Activated naive CD8-positive, alpha-beta T cell treated with anti-CD3 and anti-CD28 coated beads for 36 hours (primary cell): Measurements from ENCODE around the gene EXOC4. TPM values are rescaled to one million over a fixed set of nuclear protein-coding genes. Genes with fewer than 3 reads are reported as not detected.

Experiments used
- DNase-seq: peaks from one replicate; pipeline ENCODE4 v3.0.0; 2021
- H3K27ac Mint-ChIP-seq: one replicate; pipeline ENCODE4 v1.8.0; 2022; ENCODE audit warnings: mild to moderate bottlenecking, moderate library complexity, mixed read lengths
- H3K27me3 Mint-ChIP-seq: one replicate; pipeline ENCODE4 v1.8.0; 2022; ENCODE audit warnings: mild to moderate bottlenecking, mixed read lengths
- H3K36me3 Mint-ChIP-seq: one replicate; pipeline ENCODE4 v1.8.0; 2021; ENCODE audit warnings: mild to moderate bottlenecking, mixed read lengths
- H3K4me1 Mint-ChIP-seq: one replicate; pipeline ENCODE4 v1.8.0; 2021; ENCODE audit warnings: mixed read lengths
- H3K4me3 Mint-ChIP-seq: one replicate; pipeline ENCODE4 v1.8.0; 2022; ENCODE audit warnings: mild to moderate bottlenecking, moderate library complexity, mixed read lengths
- H3K9me3 Mint-ChIP-seq: one replicate; pipeline ENCODE4 v1.8.0; 2022; ENCODE audit warnings: mixed read lengths
- total RNA-seq, 2 experiments: library from RNA; stranded (reverse); gene quantifications; one replicate each; pipeline ENCODE4 v1.2.3, GENCODE V29; 2021

Gene EXOC4
- total RNA-seq, 2 experiments from 2014 or later: 41.7 to 45.7 TPM

GRCh38 chr7:133539016-133539415 is 286.1 kb downstream of the EXOC4 start:
- no peak for DNase-seq
- H3K4me1 Mint-ChIP-seq: peaks cover 3% of the 10 kb centered on the region
- no peaks in the 10 kb centered on the region for H3K9me3 Mint-ChIP-seq
- H3K36me3 Mint-ChIP-seq: peaks cover 12% of the 10 kb centered on the region
- no peak overlapping the region for H3K27ac Mint-ChIP-seq
- H3K27me3 Mint-ChIP-seq: no peaks in the 10 kb centered on the region
- H3K4me3 Mint-ChIP-seq: no peak overlapping the region

GRCh38 chr7:133540096-133540860 is 287.4 kb downstream of the EXOC4 start:
- Mint-ChIP-seq H3K4me1 (peaks cover 3% of the 10 kb centered on the region), H3K9me3 (no peaks in the 10 kb centered on the region), H3K27ac (no peak overlapping the region), H3K4me3 (no peak overlapping the region), H3K27me3 (no peaks in the 10 kb centered on the region), H3K36me3 (peaks cover 12% of the 10 kb centered on the region)
- DNase-seq: no peak

- H3K4me1 Mint-ChIP-seq: no peaks in the 10 kb centered on the region
- no peak overlapping the region for H3K27ac Mint-ChIP-seq
- H3K27me3 Mint-ChIP-seq: no peaks in the 10 kb centered on the region
- DNase-seq: no peak
- no peak overlapping the region for H3K4me3 Mint-ChIP-seq
- H3K36me3 Mint-ChIP-seq: peaks cover 3% of the 10 kb centered on the region
- H3K9me3 Mint-ChIP-seq: no peaks in the 10 kb centered on the region
These were observed 289.4 kb downstream of the EXOC4 start for GRCh38 chr7:133542209-133542780.

- no peak overlapping the region for H3K27ac Mint-ChIP-seq
- H3K9me3 Mint-ChIP-seq: no peaks in the 10 kb centered on the region
- no peak overlapping the region for H3K4me3 Mint-ChIP-seq
- DNase-seq: no peak
- H3K4me1 Mint-ChIP-seq: no peaks in the 10 kb centered on the region
- H3K27me3 Mint-ChIP-seq: no peaks in the 10 kb centered on the region
- no peaks in the 10 kb centered on the region for H3K36me3 Mint-ChIP-seq
These were observed 290.8 kb downstream of the EXOC4 start for GRCh38 chr7:133543657-133544056.

GRCh38 chr7:133545618-133546017 is 292.7 kb downstream of the EXOC4 start:
- Mint-ChIP-seq H3K27me3 (no peaks in the 10 kb centered on the region), H3K9me3 (no peaks in the 10 kb centered on the region), H3K4me3 (no peak overlapping the region), H3K4me1 (no peaks in the 10 kb centered on the region), H3K27ac (no peak overlapping the region), H3K36me3 (peaks cover 2% of the 10 kb centered on the region)
- DNase-seq: no peak

GRCh38 chr7:133547981-133548380 is 295.1 kb downstream of the EXOC4 start:
- Mint-ChIP-seq H3K4me1 (no peaks in the 10 kb centered on the region), H3K9me3 (no peaks in the 10 kb centered on the region), H3K4me3 (no peak overlapping the region), H3K36me3 (peaks cover 2% of the 10 kb centered on the region), H3K27ac (no peak overlapping the region), H3K27me3 (no peaks in the 10 kb centered on the region)
- no peak for DNase-seq

- DNase-seq: no peak
- H3K27me3 Mint-ChIP-seq: no peaks in the 10 kb centered on the region
These were observed 296.8 kb downstream of the EXOC4 start for GRCh38 chr7:133549633-133550032.

GRCh38 chr7:133550145-133550544 is 297.3 kb downstream of the EXOC4 start:
- DNase-seq: no peak
- Mint-ChIP-seq H3K4me1 (no peaks in the 10 kb centered on the region), H3K36me3 (peaks cover 2% of the 10 kb centered on the region), H3K27ac (no peak overlapping the region), H3K27me3 (no peaks in the 10 kb centered on the region), H3K4me3 (no peak overlapping the region), H3K9me3 (no peaks in the 10 kb centered on the region)

More at GRCh38 chr7:133549633-133550032, 296.8 kb downstream of the EXOC4 start:
- Mint-ChIP-seq H3K9me3 (no peaks in the 10 kb centered on the region), H3K4me1 (no peaks in the 10 kb centered on the region), H3K36me3 (peaks cover 2% of the 10 kb centered on the region), H3K27ac (no peak overlapping the region), H3K4me3 (no peak overlapping the region)

GRCh38 chr7:133550811-133551210 is 297.9 kb downstream of the EXOC4 start:
- Mint-ChIP-seq H3K9me3 (no peaks in the 10 kb centered on the region), H3K4me3 (no peak overlapping the region), H3K36me3 (peaks cover 2% of the 10 kb centered on the region), H3K27ac (no peak overlapping the region), H3K4me1 (no peaks in the 10 kb centered on the region), H3K27me3 (no peaks in the 10 kb centered on the region)
- no peak for DNase-seq

- Mint-ChIP-seq H3K27ac (no peak overlapping the region), H3K27me3 (no peaks in the 10 kb centered on the region), H3K4me3 (no peak overlapping the region), H3K9me3 (no peaks in the 10 kb centered on the region), H3K36me3 (peaks cover 2% of the 10 kb centered on the region), H3K4me1 (no peaks in the 10 kb centered on the region)
- no peak for DNase-seq
These were observed 298.6 kb downstream of the EXOC4 start for GRCh38 chr7:133551466-133551865.

GRCh38 chr7:133552079-133552478 is 299.2 kb downstream of the EXOC4 start:
- no peaks in the 10 kb centered on the region for H3K4me1 Mint-ChIP-seq
- peaks cover 2% of the 10 kb centered on the region for H3K36me3 Mint-ChIP-seq
- H3K27me3 Mint-ChIP-seq: no peaks in the 10 kb centered on the region
- no peaks in the 10 kb centered on the region for H3K9me3 Mint-ChIP-seq
- no peak for DNase-seq
- H3K4me3 Mint-ChIP-seq: no peak overlapping the region
- H3K27ac Mint-ChIP-seq: no peak overlapping the region

- no peaks in the 10 kb centered on the region for H3K9me3 Mint-ChIP-seq
- no peaks in the 10 kb centered on the region for H3K4me1 Mint-ChIP-seq
- H3K4me3 Mint-ChIP-seq: no peak overlapping the region
- no peaks in the 10 kb centered on the region for H3K27me3 Mint-ChIP-seq
- H3K27ac Mint-ChIP-seq: no peak overlapping the region
- no peak for DNase-seq
- H3K36me3 Mint-ChIP-seq: peaks cover under 1% of the 10 kb centered on the region
These were observed 301.5 kb downstream of the EXOC4 start for GRCh38 chr7:133554330-133554729.

GRCh38 chr7:133556048-133556447 is 303.2 kb downstream of the EXOC4 start:
- no peak for DNase-seq
- no peaks in the 10 kb centered on the region for H3K9me3 Mint-ChIP-seq
- H3K27ac Mint-ChIP-seq: no peak overlapping the region
- H3K27me3 Mint-ChIP-seq: no peaks in the 10 kb centered on the region
- no peaks in the 10 kb centered on the region for H3K36me3 Mint-ChIP-seq
- H3K4me3 Mint-ChIP-seq: no peak overlapping the region
- no peaks in the 10 kb centered on the region for H3K4me1 Mint-ChIP-seq

- Mint-ChIP-seq H3K36me3 (no peaks in the 10 kb centered on the region), H3K4me1 (no peaks in the 10 kb centered on the region), H3K4me3 (no peak overlapping the region), H3K9me3 (no peaks in the 10 kb centered on the region), H3K27ac (no peak overlapping the region), H3K27me3 (no peaks in the 10 kb centered on the region)
- no peak for DNase-seq
These were observed 303.7 kb downstream of the EXOC4 start for GRCh38 chr7:133556553-133556952.

GRCh38 chr7:133560900-133561299 is 308.0 kb downstream of the EXOC4 start:
- no peak for DNase-seq
- Mint-ChIP-seq H3K27ac (no peak overlapping the region), H3K36me3 (peaks cover 24% of the 10 kb centered on the region), H3K4me1 (no peaks in the 10 kb centered on the region), H3K27me3 (no peaks in the 10 kb centered on the region), H3K9me3 (peaks cover 14% of the 10 kb centered on the region), H3K4me3 (no peak overlapping the region)

GRCh38 chr7:133561396-133561795 is 308.5 kb downstream of the EXOC4 start:
- no peak overlapping the region for H3K27ac Mint-ChIP-seq
- no peaks in the 10 kb centered on the region for H3K27me3 Mint-ChIP-seq
- no peaks in the 10 kb centered on the region for H3K4me1 Mint-ChIP-seq
- peaks cover 29% of the 10 kb centered on the region for H3K36me3 Mint-ChIP-seq
- H3K4me3 Mint-ChIP-seq: no peak overlapping the region
- no peak for DNase-seq
- peaks cover 14% of the 10 kb centered on the region for H3K9me3 Mint-ChIP-seq
